Smooth muscle cell (in vitro differentiated cells): Measurements from ENCODE around the gene TMOD2. TPM values are rescaled to one million over a fixed set of nuclear protein-coding genes. Genes with fewer than 3 reads are reported as not detected.
"Not testable (repeated sequence)": the region's sequence is repeated elsewhere in the genome, so short reads cannot be mapped to it uniquely, and the experiment has no call there.

Source experiments
- DNase-seq: peaks from one replicate; lab custom pipeline; 2025; ENCODE audit not compliant: unreplicated experiment; lab: John Stamatoyannopoulos, UW
- H2AFZ ChIP-seq: fragments of 200-600 bp; sonication (generic); 2 replicates; pipeline ENCODE4 v1.6.0; 2016; ENCODE audit warnings: antibody characterized with exemption, low read depth, mild to moderate bottlenecking
- H3F3A ChIP-seq: fragments of 200-600 bp; sonication (generic); 2 replicates; pipeline ENCODE4 v1.6.0; 2017; ENCODE audit warnings: antibody characterized with exemption, low read depth
- H3K27ac ChIP-seq: fragments of 200-600 bp; sonication (generic); 2 replicates; pipeline ENCODE4 v1.5.1; 2016; ENCODE audit warnings: low read depth, mild to moderate bottlenecking
- H3K27me3 ChIP-seq: fragments of 200-600 bp; sonication (generic); 2 replicates; pipeline ENCODE4 v1.6.1; 2016; ENCODE audit warnings: low read depth, mild to moderate bottlenecking
- H3K36me3 ChIP-seq: fragments of 200-600 bp; sonication (generic); 2 replicates; pipeline ENCODE4 v1.5.1; 2016; ENCODE audit warnings: low read depth
- H3K4me1 ChIP-seq: fragments of 200-600 bp; sonication (generic); 2 replicates; pipeline ENCODE4 v1.5.1; 2016; ENCODE audit warnings: low read depth
- H3K4me2 ChIP-seq: fragments of 200-600 bp; sonication (generic); 2 replicates; pipeline ENCODE4 v1.6.0; 2016; ENCODE audit warnings: mild to moderate bottlenecking
- H3K4me3 ChIP-seq: fragments of 200-600 bp; sonication (generic); 2 replicates; pipeline ENCODE4 v1.5.1; 2016; ENCODE audit warnings: mild to moderate bottlenecking
- H3K79me2 ChIP-seq: fragments of 200-600 bp; sonication (generic); 2 replicates; pipeline ENCODE4 v1.6.0; 2016; ENCODE audit warnings: low read depth, mild to moderate bottlenecking
- H3K9ac ChIP-seq: fragments of 200-600 bp; sonication (generic); 2 replicates; pipeline ENCODE4 v1.6.0; 2016; ENCODE audit warnings: low read depth
- H3K9me3 ChIP-seq: fragments of 200-600 bp; sonication (generic); replicated peaks from 2 replicates; pipeline ENCODE4 v1.5.1; 2016; ENCODE audit warnings: low read depth
- H4K20me1 ChIP-seq: fragments of 200-600 bp; sonication (generic); 2 replicates; pipeline ENCODE4 v1.6.0; 2016; ENCODE audit warnings: low read depth
- CTCF ChIP-seq: fragments of 200-600 bp; sonication (generic); IDR thresholded peaks from 2 replicates; pipeline ENCODE4 v1.5.1; 2017; ENCODE audit warnings: borderline replicate concordance, mild to moderate bottlenecking, antibody characterized with exemption; ENCODE audit not compliant: insufficient read depth, poor library complexity, severe bottlenecking
- WGBS: methylation state at CpG from one replicate; pipeline ENCODE4 v1.1.7; 2016; ENCODE audit warnings: low lambda C conversion rate; 5-methylcytosine and 5-hydroxymethylcytosine counted together
- polyA plus RNA-seq: library from polyadenylated mRNA; unstranded; fragments of >200 nt; fragmentation: Nextera tagmentation; extraction: Ambion mirVana; gene quantifications from 2 replicates; pipeline ENCODE4 v1.2.1, GENCODE V29; 2016
- total RNA-seq: library from RNA; depleted of rRNA; stranded (reverse); fragments of >200 nt; gene quantifications from 2 replicates; pipeline ENCODE4 v1.2.3, GENCODE V29; 2014

TMOD2 gene
- total and polyA plus RNA-seq, 2 experiments from 2014 or later = 1.5 to 4.2 TPM

GRCh38 chr15:51781506-51781905 is 30.1 kb downstream of the TMOD2 start:
- Histone ChIP-seq H4K20me1 (no peaks in the 10 kb centered on the region), H3K4me1 (no peaks in the 10 kb centered on the region)

GRCh38 chr15:51782357-51782896 is 31.0 kb downstream of the TMOD2 start:
- TF ChIP-seq CTCF = no peak
- WGBS = 86% methylated on average over 7 of the region's 7 CpGs
- Histone ChIP-seq H3K27me3 (no peaks in the 10 kb centered on the region), H3F3A (no peaks in the 10 kb centered on the region), H3K4me3 (no peak overlapping the region), H3K79me2 (no peaks in the 10 kb centered on the region), H3K9me3 (no peaks in the 10 kb centered on the region), H3K27ac (no peak overlapping the region), H3K4me2 (no peak overlapping the region), H3K36me3 (no peaks in the 10 kb centered on the region), H3K4me1 (no peaks in the 10 kb centered on the region), H3K9ac (no peak overlapping the region), H2AFZ (no peak overlapping the region), H4K20me1 (no peaks in the 10 kb centered on the region)
- DNase-seq = no peak

More at GRCh38 chr15:51781506-51781905, 30.1 kb downstream of the TMOD2 start:
- no peak overlapping the region for H3K27ac ChIP-seq
- no peak overlapping the region for H2AFZ ChIP-seq
- H3K9me3 ChIP-seq = no peaks in the 10 kb centered on the region
- H3K9ac ChIP-seq = no peak overlapping the region
- H3K27me3 ChIP-seq = no peaks in the 10 kb centered on the region
- H3K4me3 ChIP-seq = no peak overlapping the region
- no peaks in the 10 kb centered on the region for H3K36me3 ChIP-seq
- TF ChIP-seq CTCF = no peak
- no peak for DNase-seq
- no peak overlapping the region for H3K4me2 ChIP-seq
- no peaks in the 10 kb centered on the region for H3F3A ChIP-seq
- H3K79me2 ChIP-seq = no peaks in the 10 kb centered on the region
- WGBS = 92% methylated on average over 2 of the region's 2 CpGs

DNA sequence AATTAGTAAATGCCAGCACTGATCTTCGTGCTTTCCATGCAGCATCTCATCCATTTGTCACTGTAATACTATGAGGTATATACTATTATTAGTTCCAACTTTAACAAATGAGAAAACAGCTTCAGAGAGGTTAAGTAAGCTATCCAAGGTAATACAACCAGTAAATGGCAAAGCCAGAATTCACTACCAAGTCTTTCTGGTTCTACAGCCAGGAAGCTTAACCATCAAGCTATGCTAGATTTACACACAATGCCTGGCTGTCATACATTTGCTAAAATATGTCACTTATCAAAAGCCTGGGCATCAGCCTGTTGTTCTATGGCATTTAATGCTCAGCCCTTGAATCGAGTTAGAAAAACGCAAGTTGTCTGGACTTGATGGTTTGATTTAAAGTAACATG is 32.6 kb downstream of the TMOD2 start:
- no peak for TF ChIP-seq CTCF
- 89% methylated on average over 3 of the region's 3 CpGs for whole genome bisulfite sequencing
- no peaks in the 10 kb centered on the region for H3F3A ChIP-seq

DNA sequence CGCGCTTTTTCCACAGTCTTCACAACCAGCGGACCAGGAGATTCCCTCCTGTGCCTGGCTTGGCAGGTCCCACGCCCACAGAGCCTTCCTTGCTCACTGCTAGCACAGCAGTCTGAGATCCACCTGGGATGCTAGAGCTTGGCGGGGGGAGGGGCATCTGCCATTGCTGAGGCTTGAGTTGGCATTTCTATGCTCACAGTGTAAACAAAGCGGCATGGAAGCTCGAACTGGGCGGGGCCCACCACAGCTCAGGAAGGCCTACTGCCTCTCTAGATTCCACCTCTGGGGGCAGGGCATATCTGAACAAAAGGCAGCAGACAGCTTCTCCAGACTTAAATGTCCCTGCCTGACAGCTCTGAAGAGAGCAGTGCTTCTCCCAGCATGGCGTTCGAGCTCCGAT is 35.7 kb downstream of the TMOD2 start:
- DNase-seq, H3K9ac ChIP-seq, H3K9me3 ChIP-seq, H3K4me2 ChIP-seq, H3K36me3 ChIP-seq, H3K27ac ChIP-seq, H3K27me3 ChIP-seq, H3K4me1 ChIP-seq, H4K20me1 ChIP-seq, H3F3A ChIP-seq, H3K79me2 ChIP-seq, H3K4me3 ChIP-seq, H2AFZ ChIP-seq: not testable (repeated sequence)
- WGBS = 90% methylated on average over 11 of the region's 11 CpGs

More for the DNA sequence above, 32.6 kb downstream of the TMOD2 start:
- Histone ChIP-seq H3K27ac (no peak overlapping the region), H3K27me3 (no peaks in the 10 kb centered on the region), H3K4me3 (no peak overlapping the region), H3K36me3 (no peaks in the 10 kb centered on the region), H3K79me2 (no peaks in the 10 kb centered on the region), H3K4me2 (no peak overlapping the region), H3K4me1 (no peaks in the 10 kb centered on the region), H3K9ac (no peak overlapping the region), H3K9me3 (no peaks in the 10 kb centered on the region), H4K20me1 (no peaks in the 10 kb centered on the region), H2AFZ (no peak overlapping the region)
- DNase-seq = no peak

- H3K4me3 ChIP-seq, H3K9ac ChIP-seq, H3K9me3 ChIP-seq, H3K27ac ChIP-seq, H3K4me1 ChIP-seq, H2AFZ ChIP-seq, H4K20me1 ChIP-seq, DNase-seq, H3F3A ChIP-seq, H3K36me3 ChIP-seq, H3K27me3 ChIP-seq, H3K4me2 ChIP-seq, H3K79me2 ChIP-seq: not testable (repeated sequence)
- WGBS = 100% methylated on average over 4 of the region's 4 CpGs
These were observed 41.1 kb downstream of the TMOD2 start for GRCh38 chr15:51792474-51792873.
